ENCODE data around the gene ADGRG7.
"Not testable (repeated sequence)": the region's sequence is repeated elsewhere in the genome, so short reads cannot be mapped to it uniquely, and the experiment has no call there.

Gene ADGRG7, protein sequence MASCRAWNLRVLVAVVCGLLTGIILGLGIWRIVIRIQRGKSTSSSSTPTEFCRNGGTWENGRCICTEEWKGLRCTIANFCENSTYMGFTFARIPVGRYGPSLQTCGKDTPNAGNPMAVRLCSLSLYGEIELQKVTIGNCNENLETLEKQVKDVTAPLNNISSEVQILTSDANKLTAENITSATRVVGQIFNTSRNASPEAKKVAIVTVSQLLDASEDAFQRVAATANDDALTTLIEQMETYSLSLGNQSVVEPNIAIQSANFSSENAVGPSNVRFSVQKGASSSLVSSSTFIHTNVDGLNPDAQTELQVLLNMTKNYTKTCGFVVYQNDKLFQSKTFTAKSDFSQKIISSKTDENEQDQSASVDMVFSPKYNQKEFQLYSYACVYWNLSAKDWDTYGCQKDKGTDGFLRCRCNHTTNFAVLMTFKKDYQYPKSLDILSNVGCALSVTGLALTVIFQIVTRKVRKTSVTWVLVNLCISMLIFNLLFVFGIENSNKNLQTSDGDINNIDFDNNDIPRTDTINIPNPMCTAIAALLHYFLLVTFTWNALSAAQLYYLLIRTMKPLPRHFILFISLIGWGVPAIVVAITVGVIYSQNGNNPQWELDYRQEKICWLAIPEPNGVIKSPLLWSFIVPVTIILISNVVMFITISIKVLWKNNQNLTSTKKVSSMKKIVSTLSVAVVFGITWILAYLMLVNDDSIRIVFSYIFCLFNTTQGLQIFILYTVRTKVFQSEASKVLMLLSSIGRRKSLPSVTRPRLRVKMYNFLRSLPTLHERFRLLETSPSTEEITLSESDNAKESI

DNA sequence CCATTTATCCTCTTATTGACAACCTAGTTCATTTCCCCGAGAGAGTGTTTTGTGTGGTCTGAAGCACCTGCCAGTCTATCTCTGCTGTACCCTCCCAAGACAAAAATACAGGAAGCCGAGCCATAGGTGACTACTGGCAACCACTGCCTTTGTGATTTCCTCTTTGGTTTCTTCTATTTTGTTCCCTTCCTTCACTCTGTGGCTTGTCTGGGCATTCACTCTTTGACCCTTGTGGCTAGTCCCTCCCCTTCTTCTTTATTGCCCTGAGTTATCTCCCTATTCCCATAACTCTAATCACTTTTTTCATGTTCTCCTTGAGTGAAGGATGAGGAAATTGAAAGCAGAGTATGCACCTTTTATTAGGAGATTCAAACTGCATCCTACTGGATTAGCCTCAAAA, at the start of gene ADGRG7:
Gene ADGRG7 (plus strand): TSS at position 297 of the 400 bp plus-strand sequence. CDS start 256 bp downstream, outside the sequence.
- no peak for DNase-seq

DNA sequence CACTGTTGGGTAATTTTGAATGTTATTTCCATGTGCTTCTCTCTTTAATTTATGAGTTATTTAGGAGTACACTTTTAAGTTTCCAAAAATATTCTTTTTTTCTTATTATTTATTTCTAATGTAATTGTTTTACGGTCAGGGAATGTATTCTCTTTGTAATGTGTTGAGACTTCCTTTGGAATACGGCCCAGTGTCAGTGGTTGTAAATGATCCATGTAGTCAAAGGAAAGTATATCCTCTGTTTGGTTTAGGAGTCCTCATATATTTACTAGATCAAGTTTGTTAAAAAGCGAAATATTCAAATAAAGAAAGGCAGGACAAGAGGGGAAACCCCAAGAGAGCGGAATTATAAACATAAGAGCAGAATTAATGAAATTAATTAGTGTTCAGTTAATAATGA, 49.0 kb upstream of the ADGRG7 start:
- DNase-seq = no peak

DNA sequence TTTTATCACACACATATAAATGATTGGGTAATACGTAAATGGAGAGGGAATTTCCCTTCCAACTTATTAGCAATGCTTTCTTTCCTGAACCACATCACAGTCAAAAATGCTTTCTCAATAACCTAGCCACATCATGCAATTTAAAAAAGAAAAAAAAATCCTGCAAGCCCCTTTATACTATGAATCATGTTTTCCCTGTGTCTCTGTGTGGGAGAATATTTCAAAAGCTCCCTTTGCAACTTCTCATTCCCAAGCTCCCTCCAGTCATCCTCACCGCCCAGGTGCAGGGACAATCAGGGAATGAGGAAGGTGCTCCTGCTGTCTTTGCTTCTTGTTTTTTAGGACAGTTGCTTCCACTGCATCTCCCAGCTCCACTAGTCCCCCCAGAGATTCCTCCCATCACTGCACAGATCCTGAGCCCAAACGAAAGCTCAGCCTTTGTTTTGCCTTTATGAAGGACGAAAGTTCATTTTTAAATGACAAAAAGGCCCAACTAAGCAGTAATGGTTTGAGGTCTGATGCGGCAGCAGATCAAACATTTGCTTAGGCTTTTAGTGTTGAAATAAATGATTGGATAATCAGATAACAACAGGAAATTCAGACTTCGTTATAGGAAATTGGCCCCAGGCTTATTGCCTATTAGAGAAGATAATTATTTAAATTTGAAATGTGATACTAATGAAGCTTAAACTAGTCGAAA, 47.8 kb upstream of the ADGRG7 start:
- DNase-seq = no peak

DNA sequence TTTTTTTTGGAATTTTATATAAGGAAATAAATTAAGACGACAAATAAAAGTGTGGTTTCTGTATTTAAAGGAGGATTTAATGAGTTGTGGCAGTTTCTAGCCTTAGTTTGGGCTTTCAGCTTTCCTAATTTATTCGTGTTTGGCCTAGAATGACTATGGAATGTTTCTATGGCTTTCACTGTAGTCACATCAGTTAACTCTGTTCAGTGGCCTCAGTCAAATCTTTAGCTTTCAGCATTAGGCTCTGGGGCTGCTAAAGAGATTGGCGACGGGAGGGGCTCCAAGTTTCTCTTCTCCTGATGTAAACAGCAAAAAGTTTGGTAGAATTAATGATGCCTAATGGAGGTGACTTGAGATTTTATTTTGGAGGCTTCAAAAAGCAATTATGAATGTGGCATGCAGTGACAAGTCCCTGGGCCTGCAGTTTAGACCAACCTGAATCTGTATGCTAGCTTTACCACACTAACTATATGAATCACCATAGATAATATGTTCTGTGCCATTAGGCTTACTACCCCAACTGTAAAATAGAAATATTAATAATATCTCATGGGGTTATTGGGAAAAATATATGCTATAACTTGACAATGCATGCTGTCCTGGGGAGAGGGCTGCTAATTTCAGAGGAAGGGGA, 47.1 kb upstream of the ADGRG7 start:
- DNase-seq = no peak

DNA sequence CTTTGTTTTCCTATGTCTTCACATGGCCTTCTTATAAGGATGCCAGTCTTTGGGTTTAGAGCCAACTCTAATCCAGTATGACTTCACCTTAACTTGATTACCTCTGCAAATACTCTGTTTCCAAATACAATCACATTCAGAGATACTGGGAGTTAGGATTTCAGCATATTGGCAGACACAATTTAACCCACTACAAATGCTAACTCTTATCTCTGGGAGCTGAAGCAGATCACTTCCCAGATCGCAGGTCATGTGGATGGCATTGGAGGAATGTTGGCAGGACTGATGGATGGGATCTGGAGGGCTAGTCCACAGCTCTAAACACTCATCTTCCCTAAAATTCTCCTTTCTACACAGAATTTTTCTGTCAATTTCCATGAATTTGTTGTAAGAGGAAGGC, 46.2 kb upstream of the ADGRG7 start:
- no peak for DNase-seq

DNA sequence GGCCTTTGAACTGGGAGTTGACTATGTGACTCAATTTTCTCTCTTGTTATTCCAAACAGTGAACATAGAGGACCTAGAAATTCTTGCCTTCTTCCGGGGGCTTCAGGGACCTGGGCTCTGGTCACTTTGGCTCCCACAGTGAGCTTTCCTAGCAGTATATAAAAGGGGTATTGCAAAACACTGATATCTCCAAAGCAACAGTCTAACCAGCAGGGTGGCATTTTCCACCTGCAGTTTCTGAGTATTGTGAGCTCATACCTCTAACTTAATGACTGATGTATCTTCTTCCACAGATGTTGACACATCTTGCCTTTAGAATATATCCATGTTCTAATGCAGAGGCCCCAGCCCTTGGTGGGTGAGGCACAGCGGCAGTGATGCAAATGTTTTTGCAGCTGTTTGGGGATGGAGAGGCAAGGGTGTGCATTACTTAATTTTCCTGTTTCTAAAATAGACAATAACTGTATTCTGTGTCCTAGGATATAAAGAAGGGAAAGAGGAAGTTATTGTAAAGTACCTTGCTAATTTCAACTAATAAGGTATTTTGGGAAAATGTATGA, 45.7 kb upstream of the ADGRG7 start:
- no peak for DNase-seq

DNA sequence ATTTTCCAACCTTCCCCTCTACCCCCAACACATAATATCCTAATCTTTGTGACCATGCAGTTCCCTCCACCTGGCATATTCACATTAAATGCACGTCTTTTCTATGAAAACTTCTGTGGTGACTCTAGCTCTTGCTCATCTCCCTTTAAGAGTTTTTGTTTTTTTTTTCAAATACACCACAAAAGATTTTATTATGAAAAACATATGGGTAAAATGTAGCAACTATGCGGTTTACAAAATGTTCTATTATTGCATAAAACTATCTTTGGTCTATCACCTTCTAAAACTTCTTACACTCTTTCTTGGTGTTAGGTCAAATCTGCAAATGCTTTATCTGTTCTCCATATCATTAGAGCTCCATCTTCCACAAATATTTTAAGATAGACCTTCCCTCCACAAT, 38.6 kb upstream of the ADGRG7 start:
- no peak for DNase-seq

DNA sequence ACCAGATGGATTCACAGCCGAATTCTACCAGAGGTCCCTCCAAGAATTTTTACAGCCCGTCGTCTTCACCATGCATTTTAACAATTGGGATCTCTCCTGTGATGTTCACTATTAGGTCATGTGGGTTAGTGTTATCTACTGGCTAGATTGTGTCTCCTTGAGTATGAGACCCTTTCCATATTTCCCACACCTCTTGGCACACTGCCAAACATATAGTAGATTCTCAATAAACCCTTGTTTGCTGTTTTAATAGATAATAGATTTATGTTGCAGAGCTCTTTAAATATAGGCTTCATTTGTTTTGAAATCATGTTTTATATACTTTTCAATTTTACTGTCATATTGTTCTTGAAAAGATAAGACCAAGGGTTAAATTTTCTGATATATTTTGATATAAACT, 34.9 kb upstream of the ADGRG7 start:
- no peak for DNase-seq

DNA sequence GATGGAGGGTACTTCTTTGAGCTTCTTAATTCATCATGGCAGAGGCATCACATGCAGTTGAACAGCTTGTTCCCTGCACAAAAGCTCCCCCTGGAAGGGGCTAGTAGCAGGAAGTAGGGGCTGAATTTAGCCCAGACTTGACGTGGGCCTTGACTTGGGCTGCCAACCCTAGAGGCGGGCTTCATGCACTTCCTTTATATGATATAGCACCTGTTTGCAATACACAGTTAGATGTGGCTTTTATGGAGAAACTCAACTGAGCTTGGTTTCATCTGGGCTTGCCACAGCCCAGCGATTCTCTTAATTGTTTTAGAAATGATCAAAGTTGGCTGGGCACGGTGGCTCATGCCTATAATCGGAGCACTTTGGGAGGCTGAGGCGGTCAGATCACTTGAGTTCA, 33.7 kb upstream of the ADGRG7 start:
- DNase-seq = no peak

DNA sequence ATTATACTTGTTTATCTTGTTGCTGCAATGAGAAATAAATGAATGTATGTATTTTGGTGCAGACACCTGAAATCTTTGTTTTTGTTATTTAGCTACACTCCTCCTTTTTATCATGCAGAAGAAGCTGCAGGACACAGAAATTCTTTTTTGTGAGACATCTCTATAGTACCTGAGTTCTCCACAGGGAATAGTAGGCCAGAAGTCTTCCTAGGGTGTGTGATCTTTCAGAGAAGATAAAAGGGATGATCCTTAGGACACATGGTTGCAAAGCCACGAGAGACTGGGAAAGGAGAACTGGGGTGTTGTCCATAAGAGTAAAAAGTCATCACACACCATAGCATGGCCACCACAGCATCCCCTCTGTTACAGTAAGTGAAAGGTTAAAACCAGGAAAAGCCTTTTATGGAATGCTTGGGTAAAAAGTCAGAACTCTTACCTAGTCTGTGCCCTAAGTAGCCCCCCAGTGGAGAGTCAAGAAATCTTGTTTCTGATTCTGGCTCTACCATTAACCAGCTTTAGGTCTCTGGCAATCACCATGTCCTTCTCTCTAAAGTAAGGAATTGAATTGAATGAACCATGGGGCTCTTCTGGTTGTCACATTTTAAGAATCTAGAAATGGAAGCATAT, 31.9 kb upstream of the ADGRG7 start:
- DNase-seq = no peak

DNA sequence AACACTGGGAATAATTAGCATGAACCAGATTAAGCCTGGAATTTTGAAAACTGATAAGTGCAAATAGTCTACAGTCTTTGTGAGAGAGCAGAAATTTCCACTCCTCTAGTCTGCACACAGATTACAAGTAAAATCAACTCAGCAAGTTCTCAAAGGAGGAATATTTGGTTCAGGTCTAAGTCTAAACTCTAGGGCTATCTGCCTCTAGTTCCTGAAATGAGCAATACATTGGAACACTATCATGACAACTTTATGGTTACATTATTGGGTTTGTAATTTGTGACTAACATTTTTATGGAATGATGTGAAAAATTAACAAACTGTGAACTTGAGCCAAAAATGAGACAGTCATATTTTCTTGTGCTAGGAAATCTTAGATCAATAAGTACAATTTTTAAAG, 30.8 kb upstream of the ADGRG7 start:
- no peak for DNase-seq

DNA sequence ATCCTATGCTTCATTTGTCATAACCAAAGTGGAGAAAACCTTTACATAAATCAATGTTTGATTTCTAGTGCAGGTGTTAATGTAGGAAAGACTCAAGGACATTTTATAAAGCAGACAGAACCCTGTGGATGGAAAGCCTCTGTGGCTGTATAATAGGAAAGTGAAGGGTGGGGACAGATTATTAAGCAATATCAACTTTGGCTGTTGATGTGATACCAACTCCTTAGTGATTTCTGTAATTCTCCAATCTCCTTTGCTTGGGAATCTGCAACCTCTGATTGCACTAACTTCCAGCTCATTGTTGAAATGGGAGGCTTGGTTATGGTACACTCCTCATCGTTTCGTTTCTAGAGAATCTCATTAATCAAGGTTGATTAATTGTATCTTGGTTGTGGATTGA, 29.3 kb upstream of the ADGRG7 start:
- no peak for DNase-seq

DNA sequence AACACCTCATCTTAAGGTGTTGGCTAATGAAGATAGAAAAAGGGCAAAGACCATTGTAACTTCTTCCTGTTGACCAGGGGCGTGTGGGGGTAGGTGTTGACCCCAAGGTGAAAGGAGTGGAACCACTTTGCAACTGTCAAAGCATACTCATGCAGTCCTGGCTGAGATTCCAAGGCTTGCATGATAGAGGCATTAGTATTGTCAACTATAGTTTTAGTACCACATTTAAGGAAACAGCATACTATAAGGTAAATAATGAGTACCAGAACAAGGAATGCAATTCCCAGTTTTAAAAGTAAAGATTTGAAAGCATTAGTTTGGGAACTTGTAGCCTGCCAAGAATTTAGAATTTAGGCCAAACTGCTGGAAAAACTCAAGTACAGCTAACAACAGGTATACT, 27.8 kb upstream of the ADGRG7 start:
- DNase-seq = no peak

DNA sequence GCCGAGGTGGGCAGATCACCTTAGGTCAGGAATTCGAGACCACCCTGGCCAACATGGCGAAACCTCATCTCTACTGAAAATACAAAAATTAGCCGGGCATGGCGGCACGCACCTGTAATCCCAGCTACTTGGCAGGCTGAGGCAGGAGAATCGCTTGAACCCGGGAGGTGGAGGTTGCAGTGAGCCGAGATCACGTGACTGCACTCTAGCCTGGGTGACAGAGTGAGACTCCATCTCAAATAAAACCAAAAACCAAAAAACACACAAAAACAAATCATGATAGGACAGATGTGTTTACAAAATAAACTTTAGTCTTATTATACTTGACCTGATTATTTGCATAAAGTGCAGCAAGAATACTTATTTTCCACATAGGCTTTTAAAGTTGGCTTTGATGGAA, 27.2 kb upstream of the ADGRG7 start:
- DNase-seq = not testable (repeated sequence)

DNA sequence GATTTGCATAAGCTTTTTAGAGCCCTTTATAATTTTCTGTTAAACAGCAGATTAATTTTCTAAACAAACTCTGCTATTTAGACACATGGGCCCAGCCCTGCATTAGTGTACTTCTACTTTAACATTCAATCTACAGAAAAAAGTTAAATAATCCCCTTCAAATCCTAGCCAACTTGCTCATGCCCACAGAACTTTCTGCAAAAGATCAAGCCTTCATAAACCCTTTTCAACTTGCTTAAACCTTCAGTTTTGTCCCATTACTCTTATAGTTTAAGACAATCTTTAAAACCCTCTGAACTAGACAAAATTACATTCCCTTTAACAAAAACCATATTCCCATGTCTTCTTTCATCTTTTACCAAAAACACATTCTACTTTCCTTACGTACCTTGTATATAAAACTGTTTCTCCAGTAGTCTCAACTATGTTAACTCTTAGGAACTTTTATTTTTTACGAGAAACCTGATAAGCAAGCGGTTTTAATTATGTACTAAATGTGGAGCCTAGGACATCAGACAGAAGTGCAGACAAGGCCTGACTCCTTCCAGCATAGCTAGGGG, 25.2 kb upstream of the ADGRG7 start:
- no peak for DNase-seq

DNA sequence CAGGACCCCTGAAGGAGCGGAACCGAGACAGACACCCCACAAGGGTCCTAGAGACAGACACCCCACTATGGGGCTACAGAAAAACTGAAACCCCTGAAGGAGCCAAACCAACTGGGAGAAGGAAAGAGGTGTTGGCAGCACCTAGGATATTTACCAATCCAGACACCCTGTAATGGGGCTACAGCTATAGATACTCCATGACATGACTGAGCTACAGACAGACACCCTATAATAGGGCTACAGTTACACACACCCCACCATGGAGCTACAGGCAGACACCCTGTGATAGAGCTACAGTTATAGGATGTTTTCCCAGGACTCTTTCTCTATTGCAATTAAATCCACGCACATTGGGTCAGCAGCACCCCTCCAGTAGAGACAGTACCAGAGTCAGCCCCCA, 22.6 kb upstream of the ADGRG7 start:
- no peak for DNase-seq

DNA sequence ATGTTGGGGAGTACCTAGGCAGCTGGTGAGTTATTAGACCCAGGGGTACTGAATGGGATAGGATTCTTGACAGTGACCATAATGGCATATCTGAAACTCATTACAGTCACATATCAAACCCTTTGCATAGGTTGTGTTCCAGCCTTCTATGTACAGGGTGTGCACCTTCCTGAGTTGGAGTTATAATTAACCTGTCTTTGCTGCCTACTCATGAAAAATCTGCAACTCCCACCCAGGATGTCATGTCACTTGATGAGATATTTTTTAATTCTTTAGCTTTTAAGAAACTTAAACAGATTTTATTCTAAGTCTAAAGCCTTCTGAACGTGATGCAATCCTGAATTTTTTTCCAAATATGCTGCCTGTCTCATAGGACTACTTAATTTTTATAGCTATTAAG, 21.1 kb upstream of the ADGRG7 start:
- no peak for DNase-seq

DNA sequence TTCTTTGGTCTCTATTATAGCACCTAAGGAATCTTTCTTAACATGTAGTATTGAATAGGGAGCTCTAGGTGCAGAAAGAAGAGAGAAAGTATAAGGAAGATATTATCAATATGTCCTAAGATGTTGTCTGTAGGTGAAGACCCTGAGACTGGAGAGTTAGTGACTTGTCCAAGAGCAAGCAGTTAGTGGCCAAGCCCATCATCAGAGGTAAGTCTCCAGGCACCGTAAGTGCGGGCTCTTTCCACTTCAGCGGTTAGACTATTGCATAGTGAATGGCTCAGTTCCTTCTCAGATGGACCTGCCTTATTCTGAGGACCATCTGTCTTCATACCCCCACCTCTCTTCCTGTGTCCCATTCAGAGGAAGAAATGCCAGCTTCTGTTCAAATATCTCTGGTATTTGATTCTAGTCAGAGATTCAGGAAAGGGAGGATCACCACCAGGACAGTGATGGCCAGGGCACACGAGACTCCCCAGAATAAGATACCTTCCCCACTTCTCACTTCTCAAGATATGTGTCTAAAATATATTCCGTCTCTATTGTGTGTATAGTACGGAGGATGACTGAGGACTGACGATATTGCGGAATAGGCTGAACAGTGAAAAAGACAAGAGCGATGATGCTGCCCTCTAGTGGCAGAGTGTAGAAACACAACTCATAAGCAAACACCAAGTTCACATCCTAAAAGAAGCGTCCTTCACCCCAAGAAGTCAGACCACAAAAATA, 19.1 kb upstream of the ADGRG7 start:
- peak; percentile 61 for DNase-seq

DNA sequence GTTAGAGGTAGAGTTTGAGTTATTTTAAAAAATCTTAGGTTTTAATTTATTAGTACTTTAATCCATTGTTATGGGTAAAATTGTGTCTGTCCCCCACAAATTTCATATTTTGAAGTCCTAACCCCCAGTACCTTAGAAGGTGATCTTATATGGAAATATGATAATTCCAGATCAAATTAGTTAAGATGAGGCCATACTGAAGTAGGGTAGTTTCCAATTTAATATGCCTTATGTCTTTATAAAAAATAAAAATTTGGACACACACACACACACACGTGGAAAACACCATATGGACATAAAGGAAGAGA, 18.6 kb upstream of the ADGRG7 start:
- no peak for DNase-seq

DNA sequence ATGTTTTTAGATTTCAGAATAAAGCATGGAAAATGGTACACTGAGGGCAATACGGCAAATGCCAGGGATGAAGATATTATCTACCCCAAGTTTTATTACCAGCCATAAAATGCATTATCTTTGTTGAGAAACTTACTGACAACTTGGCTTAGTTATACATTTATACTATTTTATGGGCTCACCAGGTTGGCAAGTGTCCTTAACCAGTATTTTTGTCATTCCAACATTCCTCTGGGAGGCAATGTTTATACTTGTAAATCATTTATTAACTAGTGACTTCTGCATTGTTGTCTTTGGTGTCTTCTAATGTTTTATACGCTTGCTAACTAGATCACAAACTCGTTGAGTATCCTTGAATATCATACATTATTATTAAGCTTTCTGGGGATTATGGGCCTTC, 18.0 kb upstream of the ADGRG7 start:
- no peak for DNase-seq

DNA sequence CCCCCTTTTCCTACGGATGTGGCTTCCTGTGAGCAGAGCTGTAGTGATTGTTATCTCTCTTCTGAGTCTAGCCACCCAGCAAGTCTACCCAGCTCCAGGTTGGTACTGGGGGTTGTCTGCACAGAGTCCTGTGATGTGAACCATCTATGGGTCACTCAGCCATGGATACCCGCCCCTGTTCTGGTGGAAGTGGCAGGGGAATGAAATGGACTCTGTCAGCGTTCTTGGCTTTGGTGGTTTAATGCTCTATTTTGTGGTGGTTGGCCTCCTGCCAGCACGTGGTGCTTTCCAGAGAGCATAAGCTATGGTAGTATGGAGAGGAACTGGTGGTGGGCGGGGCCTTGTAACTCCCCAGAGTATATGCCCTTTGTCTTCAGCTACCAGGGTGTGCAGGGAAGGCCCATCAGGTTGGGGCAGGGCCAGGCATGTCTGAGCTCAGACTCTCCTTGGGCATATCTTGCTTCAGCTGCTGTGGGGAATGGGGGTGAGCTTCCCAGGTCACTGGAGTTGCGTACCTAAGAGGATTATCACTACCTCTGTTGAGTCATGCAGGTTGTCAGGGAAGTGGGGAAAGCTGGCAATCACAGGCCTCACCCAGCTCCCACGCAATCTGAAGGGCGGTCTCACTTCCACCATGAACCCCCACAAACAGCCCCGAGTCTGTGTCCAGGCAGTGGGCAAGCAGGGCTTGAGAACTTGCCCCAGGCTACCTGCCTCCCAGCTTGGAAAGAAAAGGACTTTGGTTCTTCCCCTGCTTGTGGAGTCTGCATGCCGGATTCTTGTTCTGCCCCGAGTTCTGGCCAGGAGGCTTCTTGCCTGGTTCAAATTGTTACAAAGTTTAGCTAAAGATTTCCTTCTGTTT, 9.0 kb upstream of the ADGRG7 start:
- peak; percentile 17 for DNase-seq
